RWPE2 (cell line): ENCODE measurements around the gene KCTD1.
A peak's percentile ranks its signal among the peaks of the same experiment; 100 is the strongest.

Source experiments
- ATAC-seq: fragments of 200-7000 bp; cut with Tn5 transposase; 3 replicates; pipeline ENCODE4 v1.9.1; 2021; ENCODE audit warnings: low read depth
- DNase-seq: peaks from one replicate; pipeline ENCODE4 v3.0.0-alpha.2; 2020; ENCODE audit warnings: low spot score
- H3K27ac ChIP-seq: fragments of 450-650 bp; 2 replicates; pipeline ENCODE4 v1.5.1; 2017; ENCODE audit warnings: mild to moderate bottlenecking; ENCODE audit not compliant: poor library complexity, severe bottlenecking
- H3K27me3 ChIP-seq: fragments of 250-450 bp; sonication (Bioruptor Pico); 2 replicates; pipeline ENCODE4 v1.5.1; 2021; ENCODE audit warnings: mild to moderate bottlenecking, moderate library complexity; ENCODE audit not compliant: insufficient read depth, poor library complexity, severe bottlenecking
- H3K36me3 ChIP-seq: fragments of 250-450 bp; sonication (Bioruptor Pico); 2 replicates; pipeline ENCODE4 v1.5.1; 2020; ENCODE audit warnings: low read depth, mild to moderate bottlenecking, moderate library complexity
- H3K4me1 ChIP-seq: fragments of 250-450 bp; sonication (Bioruptor Pico); 2 replicates; pipeline ENCODE4 v1.5.1; 2021; ENCODE audit warnings: mild to moderate bottlenecking, moderate library complexity; ENCODE audit not compliant: insufficient read depth, poor library complexity, severe bottlenecking
- H3K4me3 ChIP-seq: fragments of 250-450 bp; sonication (Bioruptor Pico); 2 replicates; pipeline ENCODE4 v1.5.1; 2021; ENCODE audit warnings: mild to moderate bottlenecking, moderate library complexity; ENCODE audit not compliant: severe bottlenecking
- H3K9me3 ChIP-seq: fragments of 250-450 bp; sonication (Bioruptor Pico); 2 replicates; pipeline ENCODE4 v1.5.1; 2021; ENCODE audit warnings: mild to moderate bottlenecking, moderate library complexity; ENCODE audit not compliant: severe bottlenecking
- TF ChIP-seq, protein P1 (sequence below): fragments of 450-650 bp; IDR thresholded peaks from one replicate; pipeline ENCODE4 v1.5.1; 2017; ENCODE audit warnings: mild to moderate bottlenecking, moderate library complexity; ENCODE audit not compliant: poor library complexity, severe bottlenecking

Gene KCTD1

DNA sequence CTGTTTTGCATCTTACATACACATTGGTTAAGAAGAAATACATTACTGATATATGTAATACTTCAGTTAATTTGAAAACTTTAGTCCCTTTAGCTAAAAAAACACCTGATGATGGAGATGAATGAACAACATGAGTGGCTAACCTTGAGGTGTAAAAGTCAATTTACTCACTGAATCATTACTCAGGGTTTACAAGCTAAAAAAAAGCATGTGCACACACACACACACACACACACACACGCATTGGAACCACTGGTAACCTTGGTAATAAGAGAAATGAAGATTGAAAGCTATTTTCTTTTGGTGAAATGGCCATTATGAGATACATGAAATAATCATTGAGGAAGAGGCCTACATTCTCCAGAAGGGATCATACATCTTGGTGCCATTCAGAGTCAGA is 51.8 kb downstream of the KCTD1 start:
- Histone ChIP-seq H3K9me3 (no peaks in the 10 kb centered on the region), H3K27ac (no peak overlapping the region), H3K4me3 (no peak overlapping the region), H3K36me3 (peaks cover 49% of the 10 kb centered on the region), H3K4me1 (no peaks in the 10 kb centered on the region), H3K27me3 (no peaks in the 10 kb centered on the region)
- TF ChIP-seq, protein P1, sequence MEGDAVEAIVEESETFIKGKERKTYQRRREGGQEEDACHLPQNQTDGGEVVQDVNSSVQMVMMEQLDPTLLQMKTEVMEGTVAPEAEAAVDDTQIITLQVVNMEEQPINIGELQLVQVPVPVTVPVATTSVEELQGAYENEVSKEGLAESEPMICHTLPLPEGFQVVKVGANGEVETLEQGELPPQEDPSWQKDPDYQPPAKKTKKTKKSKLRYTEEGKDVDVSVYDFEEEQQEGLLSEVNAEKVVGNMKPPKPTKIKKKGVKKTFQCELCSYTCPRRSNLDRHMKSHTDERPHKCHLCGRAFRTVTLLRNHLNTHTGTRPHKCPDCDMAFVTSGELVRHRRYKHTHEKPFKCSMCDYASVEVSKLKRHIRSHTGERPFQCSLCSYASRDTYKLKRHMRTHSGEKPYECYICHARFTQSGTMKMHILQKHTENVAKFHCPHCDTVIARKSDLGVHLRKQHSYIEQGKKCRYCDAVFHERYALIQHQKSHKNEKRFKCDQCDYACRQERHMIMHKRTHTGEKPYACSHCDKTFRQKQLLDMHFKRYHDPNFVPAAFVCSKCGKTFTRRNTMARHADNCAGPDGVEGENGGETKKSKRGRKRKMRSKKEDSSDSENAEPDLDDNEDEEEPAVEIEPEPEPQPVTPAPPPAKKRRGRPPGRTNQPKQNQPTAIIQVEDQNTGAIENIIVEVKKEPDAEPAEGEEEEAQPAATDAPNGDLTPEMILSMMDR, result no peak
- no peak for DNase-seq
- ATAC-seq, result no peak

DNA sequence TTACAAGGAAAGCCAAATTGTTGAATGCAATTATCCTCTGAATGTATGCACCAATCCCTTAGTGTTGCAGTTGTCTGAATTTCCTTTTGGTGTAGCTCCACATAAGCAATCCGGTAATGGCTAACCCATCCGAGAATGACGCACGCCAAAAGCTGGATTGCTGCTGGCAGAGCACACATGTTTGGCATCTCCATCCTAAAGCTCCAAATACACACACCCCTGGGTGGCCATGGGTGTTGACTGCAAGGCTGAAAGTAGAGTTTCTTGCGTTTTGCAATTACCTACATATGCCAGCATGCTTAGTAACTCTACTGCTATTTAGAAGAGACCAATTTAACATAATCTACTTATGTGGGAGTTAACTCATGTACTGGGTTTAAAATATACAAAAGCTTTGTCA is 53.1 kb downstream of the KCTD1 start:
- TF ChIP-seq, protein P1, result no peak
- H3K9me3 ChIP-seq, result no peaks in the 10 kb centered on the region

DNA sequence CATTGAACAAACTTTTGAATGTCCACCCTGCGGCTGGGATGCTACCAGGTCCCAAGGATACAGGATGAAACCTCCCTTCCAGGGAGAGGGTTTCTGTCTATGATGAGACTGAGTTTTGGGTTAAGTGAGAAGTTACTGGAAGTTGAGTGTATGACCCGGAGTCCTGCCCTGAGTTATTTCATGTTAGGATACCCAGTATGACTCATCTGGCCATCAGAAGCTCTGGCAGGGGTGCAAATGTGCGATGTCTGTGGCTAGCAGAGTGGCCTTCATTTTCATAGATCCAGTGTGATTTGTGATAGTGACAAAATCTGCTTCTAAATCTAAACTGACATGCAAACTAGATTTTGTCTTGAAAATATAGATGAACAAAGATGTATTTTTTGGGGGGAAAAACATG is 55.3 kb downstream of the KCTD1 start:
- no peak for DNase-seq
- TF ChIP-seq, protein P1, result no peak
- no peaks in the 10 kb centered on the region for H3K9me3 ChIP-seq
- no peak overlapping the region for H3K27ac ChIP-seq
- no peaks in the 10 kb centered on the region for H3K27me3 ChIP-seq
- H3K36me3 ChIP-seq, result peaks cover 20% of the 10 kb centered on the region
- peaks cover 22% of the 10 kb centered on the region for H3K4me1 ChIP-seq
- no peak for ATAC-seq
- H3K4me3 ChIP-seq, result no peak overlapping the region

More for the DNA sequence above, 53.1 kb downstream of the KCTD1 start:
- Histone ChIP-seq H3K27me3 (no peaks in the 10 kb centered on the region), H3K4me3 (no peak overlapping the region), H3K4me1 (no peaks in the 10 kb centered on the region), H3K36me3 (peaks cover 40% of the 10 kb centered on the region), H3K27ac (no peak overlapping the region)
- DNase-seq, result no peak
- ATAC-seq, result no peak

DNA sequence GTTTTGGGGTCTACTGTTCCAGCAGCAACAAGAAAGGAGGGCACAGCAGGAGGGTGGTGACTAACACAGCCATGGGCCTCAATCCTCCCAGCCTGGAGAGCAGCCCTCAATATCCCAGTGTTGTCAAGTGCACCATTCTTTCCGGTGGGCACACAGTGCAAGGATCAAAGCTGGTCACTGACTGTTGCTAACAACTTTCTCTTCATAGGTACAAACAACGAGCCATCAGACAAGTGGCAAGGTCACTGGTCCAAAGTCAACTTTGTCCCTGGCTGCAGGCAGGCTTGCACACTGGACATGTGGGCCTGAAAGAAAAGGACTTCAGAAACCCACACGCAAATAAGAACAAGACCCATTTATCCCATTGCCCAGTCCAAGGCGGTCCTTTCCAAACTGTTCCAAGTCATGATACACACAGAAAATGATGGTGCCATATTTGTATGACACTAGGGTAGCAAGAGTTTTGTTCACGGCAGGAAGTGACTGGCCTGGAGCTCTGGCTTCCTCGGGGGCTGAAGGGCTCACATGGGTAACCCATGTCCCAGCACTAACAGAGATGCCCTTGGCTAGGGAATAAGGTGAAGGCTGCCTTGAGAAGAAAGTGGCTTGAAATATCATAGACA is 57.0 kb downstream of the KCTD1 start:
- Histone ChIP-seq H3K9me3 (no peaks in the 10 kb centered on the region), H3K27ac (no peak overlapping the region), H3K4me3 (no peak overlapping the region), H3K36me3 (peaks cover 15% of the 10 kb centered on the region), H3K27me3 (no peaks in the 10 kb centered on the region), H3K4me1 (peaks cover 36% of the 10 kb centered on the region)
- TF ChIP-seq, protein P1, result no peak
- no peak for ATAC-seq
- DNase-seq, result no peak

DNA sequence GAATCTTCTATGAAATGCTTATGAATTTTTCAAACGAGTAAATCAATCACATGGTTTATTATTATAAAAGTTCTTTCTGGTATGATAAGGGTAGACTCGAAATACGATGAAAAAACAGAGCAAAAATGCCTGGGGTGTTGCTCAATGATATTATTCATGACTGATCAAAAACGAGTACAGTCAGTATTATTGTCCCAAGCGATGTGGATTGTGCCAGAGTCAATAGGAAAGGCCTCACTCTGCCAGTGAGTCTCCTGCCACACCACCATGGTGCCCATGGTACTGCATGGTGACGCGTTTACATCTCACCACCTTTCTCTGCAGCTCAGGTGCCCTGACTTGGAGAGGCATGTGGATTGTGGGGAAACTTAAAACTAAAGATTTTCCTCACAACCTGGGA is 58.5 kb downstream of the KCTD1 start:
- H3K36me3 ChIP-seq, result peaks cover 15% of the 10 kb centered on the region
- no peaks in the 10 kb centered on the region for H3K9me3 ChIP-seq
- no peak overlapping the region for H3K4me3 ChIP-seq
- ATAC-seq (no peak), DNase-seq (no peak)
- no peaks in the 10 kb centered on the region for H3K27me3 ChIP-seq
- TF ChIP-seq, protein P1, result no peak
- peaks cover 38% of the 10 kb centered on the region for H3K4me1 ChIP-seq
- H3K27ac ChIP-seq, result peak overlapping the region; percentile 96
